ENCODE measurements around the gene CELF5.

GRCh38 chr19:3194106-3195087 is 30.1 kb upstream of the CELF5 start:
- TF ChIP-seq CTCF (conservative IDR thresholded peaks at IDR 0.05; ENCODE audit: low read length) (no peak), EZH2phosphoT487 (IDR thresholded peaks at IDR 0.05; ENCODE audit: borderline replicate concordance, low read depth, low read length) (no peak)

Measured in OCI-LY7 (cell line).